ENCODE results near the gene BCLAF3. TPM values are rescaled to one million over a fixed set of nuclear protein-coding genes. Genes with fewer than 3 reads are reported as not detected.

BCLAF3 gene
- total RNA-seq, 1 experiment from 2014 or later = 8.1 TPM

DNA sequence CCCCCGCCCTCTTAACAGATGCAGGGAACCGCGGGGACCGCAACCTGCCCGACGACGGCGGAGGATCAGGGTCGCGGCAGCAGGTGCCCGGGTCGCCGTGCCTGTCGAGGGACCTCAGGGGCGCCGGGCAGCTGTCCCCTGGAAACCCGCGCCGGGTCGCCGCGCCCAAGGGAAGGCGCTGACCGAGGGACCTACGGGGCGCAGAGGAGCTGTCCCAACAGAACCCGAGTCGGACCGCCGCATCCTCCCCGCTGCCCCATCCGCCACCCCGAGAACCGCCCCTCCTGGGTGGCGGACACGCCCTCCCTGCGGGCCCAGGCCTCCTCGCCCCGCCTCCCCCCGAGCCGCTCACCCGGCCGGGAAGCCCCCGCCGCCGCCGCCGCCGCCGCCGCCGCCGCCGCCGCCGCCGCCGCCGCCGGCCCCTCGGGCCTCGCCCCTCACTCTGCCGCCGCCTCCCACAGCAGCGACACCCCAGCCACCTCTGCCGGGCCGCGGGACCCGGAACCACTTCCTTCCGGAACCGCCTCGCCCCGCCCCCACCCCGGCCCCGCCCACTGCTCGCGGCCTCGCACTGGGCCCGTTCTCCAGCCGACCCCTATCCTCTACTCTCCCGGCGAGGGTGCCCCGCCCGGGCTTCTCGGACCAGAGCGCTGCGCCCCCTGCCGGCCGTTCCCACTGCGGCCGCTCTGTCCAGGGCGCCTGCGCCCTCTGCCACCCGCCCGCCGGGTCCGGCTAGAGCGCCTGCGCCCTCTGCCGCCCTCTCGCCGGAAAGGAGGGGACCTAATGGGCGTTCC, at the start of gene BCLAF3 (continued):
- TF ChIP-seq, protein P1, sequence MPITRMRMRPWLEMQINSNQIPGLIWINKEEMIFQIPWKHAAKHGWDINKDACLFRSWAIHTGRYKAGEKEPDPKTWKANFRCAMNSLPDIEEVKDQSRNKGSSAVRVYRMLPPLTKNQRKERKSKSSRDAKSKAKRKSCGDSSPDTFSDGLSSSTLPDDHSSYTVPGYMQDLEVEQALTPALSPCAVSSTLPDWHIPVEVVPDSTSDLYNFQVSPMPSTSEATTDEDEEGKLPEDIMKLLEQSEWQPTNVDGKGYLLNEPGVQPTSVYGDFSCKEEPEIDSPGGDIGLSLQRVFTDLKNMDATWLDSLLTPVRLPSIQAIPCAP (CRISPR knock-in tag; IDR thresholded peaks at IDR 0.05) = no peak
- TF ChIP-seq ESRRA (CRISPR knock-in tag; IDR thresholded peaks at IDR 0.05; ENCODE audit: borderline replicate concordance) (no peak), RELA (CRISPR knock-in tag; IDR thresholded peaks at IDR 0.05; ENCODE audit: borderline replicate concordance) (no peak)

DNA sequence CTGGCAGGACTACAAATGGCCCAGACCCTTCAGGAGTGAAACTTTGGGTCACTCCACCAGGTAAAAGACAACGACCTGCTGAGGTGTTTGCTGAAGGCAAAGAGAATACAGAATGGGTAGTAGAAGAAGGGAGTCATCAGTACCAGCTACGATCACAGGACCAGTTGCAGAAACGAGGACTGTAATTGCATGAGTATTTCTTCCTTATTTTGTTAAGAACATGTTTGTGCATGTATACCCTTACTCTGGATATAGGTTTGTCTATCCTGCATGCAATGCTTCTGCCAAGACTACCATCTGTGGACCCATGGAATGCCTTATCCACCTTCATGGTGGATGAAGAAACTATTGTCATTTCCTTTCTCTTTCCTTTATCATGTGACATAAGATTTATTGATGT, 48.1 kb upstream of the BCLAF3 start:
- TF ChIP-seq GRHL2 (CRISPR knock-in tag; IDR thresholded peaks at IDR 0.05; ENCODE audit: insufficient replicate concordance, severe bottlenecking) = no peak
- ATAC-seq = no peak

DNA sequence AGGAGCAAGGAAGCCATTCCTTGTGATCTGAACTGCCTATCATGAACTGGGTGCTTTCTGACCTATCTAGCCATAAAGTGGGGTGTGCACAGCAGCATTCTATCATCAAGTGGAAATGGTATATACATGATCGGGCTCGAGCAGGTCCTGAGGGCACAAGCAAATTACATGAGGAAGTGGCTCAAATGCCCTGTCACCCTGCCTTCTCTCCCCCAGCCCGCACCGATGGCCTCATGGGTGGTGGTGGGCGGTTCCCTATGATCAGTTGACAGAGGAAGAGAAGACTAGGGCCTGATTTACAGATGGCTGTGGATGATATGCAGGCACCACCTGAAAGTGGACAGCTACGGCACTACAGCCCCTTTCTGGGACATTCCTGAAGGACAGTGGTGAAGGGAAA, 46.3 kb upstream of the BCLAF3 start:
- no peak overlapping the region for H3K27ac Mint-ChIP-seq
- ChIA-PET POLR2A (no interaction called here), CTCF (no interaction called here)
- H3K36me3 Mint-ChIP-seq = no peaks in the 10 kb centered on the region
- no peak for TF ChIP-seq EMX1 (CRISPR knock-in tag; IDR thresholded peaks at IDR 0.05)
- no peak for TF ChIP-seq SOX15 (CRISPR knock-in tag; IDR thresholded peaks at IDR 0.05)
- no peak for TF ChIP-seq TCF7 (CRISPR knock-in tag; IDR thresholded peaks at IDR 0.05; ENCODE audit: low read depth)
- TF ChIP-seq, protein P2, sequence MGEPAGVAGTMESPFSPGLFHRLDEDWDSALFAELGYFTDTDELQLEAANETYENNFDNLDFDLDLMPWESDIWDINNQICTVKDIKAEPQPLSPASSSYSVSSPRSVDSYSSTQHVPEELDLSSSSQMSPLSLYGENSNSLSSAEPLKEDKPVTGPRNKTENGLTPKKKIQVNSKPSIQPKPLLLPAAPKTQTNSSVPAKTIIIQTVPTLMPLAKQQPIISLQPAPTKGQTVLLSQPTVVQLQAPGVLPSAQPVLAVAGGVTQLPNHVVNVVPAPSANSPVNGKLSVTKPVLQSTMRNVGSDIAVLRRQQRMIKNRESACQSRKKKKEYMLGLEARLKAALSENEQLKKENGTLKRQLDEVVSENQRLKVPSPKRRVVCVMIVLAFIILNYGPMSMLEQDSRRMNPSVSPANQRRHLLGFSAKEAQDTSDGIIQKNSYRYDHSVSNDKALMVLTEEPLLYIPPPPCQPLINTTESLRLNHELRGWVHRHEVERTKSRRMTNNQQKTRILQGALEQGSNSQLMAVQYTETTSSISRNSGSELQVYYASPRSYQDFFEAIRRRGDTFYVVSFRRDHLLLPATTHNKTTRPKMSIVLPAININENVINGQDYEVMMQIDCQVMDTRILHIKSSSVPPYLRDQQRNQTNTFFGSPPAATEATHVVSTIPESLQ (CRISPR knock-in tag; IDR thresholded peaks at IDR 0.05) = no peak
- TF ChIP-seq GRHL2 (CRISPR knock-in tag; IDR thresholded peaks at IDR 0.05; ENCODE audit: insufficient replicate concordance, severe bottlenecking) = no peak
- no peak for TF ChIP-seq ZNF138 (CRISPR knock-in tag; conservative IDR thresholded peaks at IDR 0.05)
- no peak for TF ChIP-seq ZNF263 (CRISPR knock-in tag; IDR thresholded peaks at IDR 0.05; ENCODE audit: low read depth)
- no peak for TF ChIP-seq ZNF396 (CRISPR knock-in tag; IDR thresholded peaks at IDR 0.05; ENCODE audit: borderline replicate concordance)
- TF ChIP-seq, protein P3, sequence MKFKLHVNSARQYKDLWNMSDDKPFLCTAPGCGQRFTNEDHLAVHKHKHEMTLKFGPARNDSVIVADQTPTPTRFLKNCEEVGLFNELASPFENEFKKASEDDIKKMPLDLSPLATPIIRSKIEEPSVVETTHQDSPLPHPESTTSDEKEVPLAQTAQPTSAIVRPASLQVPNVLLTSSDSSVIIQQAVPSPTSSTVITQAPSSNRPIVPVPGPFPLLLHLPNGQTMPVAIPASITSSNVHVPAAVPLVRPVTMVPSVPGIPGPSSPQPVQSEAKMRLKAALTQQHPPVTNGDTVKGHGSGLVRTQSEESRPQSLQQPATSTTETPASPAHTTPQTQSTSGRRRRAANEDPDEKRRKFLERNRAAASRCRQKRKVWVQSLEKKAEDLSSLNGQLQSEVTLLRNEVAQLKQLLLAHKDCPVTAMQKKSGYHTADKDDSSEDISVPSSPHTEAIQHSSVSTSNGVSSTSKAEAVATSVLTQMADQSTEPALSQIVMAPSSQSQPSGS (CRISPR knock-in tag; IDR thresholded peaks at IDR 0.05; ENCODE audit: borderline replicate concordance, low read depth) = no peak
- no peak for TF ChIP-seq ZNF423 (CRISPR knock-in tag; IDR thresholded peaks at IDR 0.05)
- TF ChIP-seq KAT7 (CRISPR knock-in tag; IDR thresholded peaks at IDR 0.05; ENCODE audit: borderline replicate concordance) = no peak
- TF ChIP-seq ZNF671 (CRISPR knock-in tag; IDR thresholded peaks at IDR 0.05) = no peak
- TF ChIP-seq FOXP1 (CRISPR knock-in tag; IDR thresholded peaks at IDR 0.05; ENCODE audit: borderline replicate concordance) = no peak
- no peak for TF ChIP-seq ZNF317 (CRISPR knock-in tag; IDR thresholded peaks at IDR 0.05; ENCODE audit: borderline replicate concordance, low read depth)
- H3K4me1 Mint-ChIP-seq = no peaks in the 10 kb centered on the region
- DNase-seq (ENCODE audit: low spot score) (no peak), ATAC-seq (no peak)
- no peak overlapping the region for H3K4me3 Mint-ChIP-seq
- no peaks in the 10 kb centered on the region for H3K27me3 Mint-ChIP-seq (ENCODE audit: low read depth)
- no peaks in the 10 kb centered on the region for H3K9me3 Mint-ChIP-seq

More for the DNA sequence above, 48.1 kb upstream of the BCLAF3 start:
- Mint-ChIP-seq H3K27ac (no peak overlapping the region), H3K27me3 (ENCODE audit: low read depth) (no peaks in the 10 kb centered on the region), H3K4me1 (no peaks in the 10 kb centered on the region), H3K9me3 (no peaks in the 10 kb centered on the region), H3K4me3 (no peak overlapping the region), H3K36me3 (no peaks in the 10 kb centered on the region)
- no peak for DNase-seq (ENCODE audit: low spot score)
- ChIA-PET POLR2A (no interaction called here), CTCF (no interaction called here)

DNA sequence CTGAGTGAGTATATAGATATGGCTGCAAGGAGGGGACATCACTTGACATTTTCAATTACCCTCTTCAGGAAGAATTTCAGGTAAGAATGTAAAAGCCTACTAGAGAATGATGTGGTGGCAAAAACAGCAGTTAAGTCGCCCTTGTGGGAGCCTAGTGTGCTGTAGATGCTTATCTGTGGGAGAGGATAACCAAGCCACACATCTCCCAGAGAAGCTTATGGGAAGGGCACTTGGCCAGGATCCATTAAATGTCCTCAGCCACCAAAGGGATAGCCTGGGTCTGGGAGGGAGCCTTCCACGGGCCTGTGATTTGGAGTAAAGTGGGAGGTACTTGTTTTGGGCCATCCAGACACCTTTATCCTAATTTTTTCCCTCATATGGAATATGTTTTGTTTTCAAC, 41.3 kb upstream of the BCLAF3 start:
- DNase-seq (ENCODE audit: low spot score) (no peak), ATAC-seq (no peak)
- CTCF ChIA-PET = no interaction called here
- Mint-ChIP-seq H3K27me3 (ENCODE audit: low read depth) (no peaks in the 10 kb centered on the region), H3K4me3 (no peak overlapping the region), H3K9me3 (no peaks in the 10 kb centered on the region), H3K27ac (no peak overlapping the region), H3K36me3 (no peaks in the 10 kb centered on the region), H3K4me1 (no peaks in the 10 kb centered on the region)
- POLR2A ChIA-PET = no interaction called here
- TF ChIP-seq OVOL2 (CRISPR knock-in tag; IDR thresholded peaks at IDR 0.05; ENCODE audit: borderline replicate concordance) (no peak), TEAD1 (CRISPR knock-in tag; IDR thresholded peaks at IDR 0.05) (no peak), SOX15 (CRISPR knock-in tag; IDR thresholded peaks at IDR 0.05) (no peak), RELA (CRISPR knock-in tag; IDR thresholded peaks at IDR 0.05; ENCODE audit: borderline replicate concordance) (no peak), FOXK1 (CRISPR knock-in tag; IDR thresholded peaks at IDR 0.05) (no peak), ZNF138 (CRISPR knock-in tag; conservative IDR thresholded peaks at IDR 0.05) (no peak), NR2C2 (CRISPR knock-in tag; IDR thresholded peaks at IDR 0.05) (no peak)
- TF ChIP-seq, protein P4, sequence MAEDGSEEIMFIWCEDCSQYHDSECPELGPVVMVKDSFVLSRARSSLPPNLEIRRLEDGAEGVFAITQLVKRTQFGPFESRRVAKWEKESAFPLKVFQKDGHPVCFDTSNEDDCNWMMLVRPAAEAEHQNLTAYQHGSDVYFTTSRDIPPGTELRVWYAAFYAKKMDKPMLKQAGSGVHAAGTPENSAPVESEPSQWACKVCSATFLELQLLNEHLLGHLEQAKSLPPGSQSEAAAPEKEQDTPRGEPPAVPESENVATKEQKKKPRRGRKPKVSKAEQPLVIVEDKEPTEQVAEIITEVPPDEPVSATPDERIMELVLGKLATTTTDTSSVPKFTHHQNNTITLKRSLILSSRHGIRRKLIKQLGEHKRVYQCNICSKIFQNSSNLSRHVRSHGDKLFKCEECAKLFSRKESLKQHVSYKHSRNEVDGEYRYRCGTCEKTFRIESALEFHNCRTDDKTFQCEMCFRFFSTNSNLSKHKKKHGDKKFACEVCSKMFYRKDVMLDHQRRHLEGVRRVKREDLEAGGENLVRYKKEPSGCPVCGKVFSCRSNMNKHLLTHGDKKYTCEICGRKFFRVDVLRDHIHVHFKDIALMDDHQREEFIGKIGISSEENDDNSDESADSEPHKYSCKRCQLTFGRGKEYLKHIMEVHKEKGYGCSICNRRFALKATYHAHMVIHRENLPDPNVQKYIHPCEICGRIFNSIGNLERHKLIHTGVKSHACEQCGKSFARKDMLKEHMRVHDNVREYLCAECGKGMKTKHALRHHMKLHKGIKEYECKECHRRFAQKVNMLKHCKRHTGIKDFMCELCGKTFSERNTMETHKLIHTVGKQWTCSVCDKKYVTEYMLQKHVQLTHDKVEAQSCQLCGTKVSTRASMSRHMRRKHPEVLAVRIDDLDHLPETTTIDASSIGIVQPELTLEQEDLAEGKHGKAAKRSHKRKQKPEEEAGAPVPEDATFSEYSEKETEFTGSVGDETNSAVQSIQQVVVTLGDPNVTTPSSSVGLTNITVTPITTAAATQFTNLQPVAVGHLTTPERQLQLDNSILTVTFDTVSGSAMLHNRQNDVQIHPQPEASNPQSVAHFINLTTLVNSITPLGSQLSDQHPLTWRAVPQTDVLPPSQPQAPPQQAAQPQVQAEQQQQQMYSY (CRISPR knock-in tag; IDR thresholded peaks at IDR 0.05) = no peak

All from WTC11 (cell line).